Prostate gland (tissue), 2 donors: ENCODE data around the gene RAPGEF4.

ENCODE experiments used
- POLR2A ChIP-seq: fragments of 450-650 bp; IDR thresholded peaks from one replicate; pipeline ENCODE4 v1.6.1; 2016; ENCODE audit warnings: antibody characterized with exemption, mild to moderate bottlenecking
- POLR2AphosphoS5 ChIP-seq: sonication (generic); formaldehyde crosslinking; IDR thresholded peaks from one replicate; pipeline ENCODE4 v1.6.1; 2017; ENCODE audit warnings: antibody characterized with exemption
- TF ChIP-seq, protein P1 (sequence below), 4 experiments: fragments of 200-600 bp in 2 of 4; fragments of 450-650 bp in 2 of 4; sonication (generic) in 2 of 4; IDR thresholded peaks; 1 replicate in 3 of 4; 2 replicates in 1 of 4; pipeline ENCODE4 v1.5.1; 2016 to 2019; ENCODE audit warnings: antibody characterized with exemption in 4 of 4, mild to moderate bottlenecking in 2 of 4, moderate library complexity in 2 of 4

DNA sequence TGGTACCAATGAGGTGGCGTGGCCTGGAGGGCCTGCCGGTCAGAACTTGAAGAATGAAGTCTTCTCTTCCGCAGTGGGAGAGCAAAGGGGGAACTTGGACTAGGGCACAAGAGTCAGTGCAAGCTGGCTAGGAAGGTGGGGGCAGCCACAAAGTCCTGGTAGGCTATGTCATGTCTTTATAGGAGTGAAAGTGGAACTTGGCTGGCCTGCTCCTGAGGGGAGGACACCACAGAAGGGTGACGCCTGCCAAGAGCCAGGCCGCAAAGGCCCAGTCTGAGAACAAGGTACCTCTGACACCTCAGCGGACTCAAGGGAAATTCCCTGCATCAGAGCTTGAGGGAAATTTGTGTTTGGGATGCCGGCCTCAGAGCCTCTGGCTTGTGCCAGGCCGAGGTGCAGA lies 307.8 kb downstream of the RAPGEF4 start:
- TF ChIP-seq, protein P1, sequence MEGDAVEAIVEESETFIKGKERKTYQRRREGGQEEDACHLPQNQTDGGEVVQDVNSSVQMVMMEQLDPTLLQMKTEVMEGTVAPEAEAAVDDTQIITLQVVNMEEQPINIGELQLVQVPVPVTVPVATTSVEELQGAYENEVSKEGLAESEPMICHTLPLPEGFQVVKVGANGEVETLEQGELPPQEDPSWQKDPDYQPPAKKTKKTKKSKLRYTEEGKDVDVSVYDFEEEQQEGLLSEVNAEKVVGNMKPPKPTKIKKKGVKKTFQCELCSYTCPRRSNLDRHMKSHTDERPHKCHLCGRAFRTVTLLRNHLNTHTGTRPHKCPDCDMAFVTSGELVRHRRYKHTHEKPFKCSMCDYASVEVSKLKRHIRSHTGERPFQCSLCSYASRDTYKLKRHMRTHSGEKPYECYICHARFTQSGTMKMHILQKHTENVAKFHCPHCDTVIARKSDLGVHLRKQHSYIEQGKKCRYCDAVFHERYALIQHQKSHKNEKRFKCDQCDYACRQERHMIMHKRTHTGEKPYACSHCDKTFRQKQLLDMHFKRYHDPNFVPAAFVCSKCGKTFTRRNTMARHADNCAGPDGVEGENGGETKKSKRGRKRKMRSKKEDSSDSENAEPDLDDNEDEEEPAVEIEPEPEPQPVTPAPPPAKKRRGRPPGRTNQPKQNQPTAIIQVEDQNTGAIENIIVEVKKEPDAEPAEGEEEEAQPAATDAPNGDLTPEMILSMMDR (IDR thresholded peaks at IDR 0.05): no peak
- TF ChIP-seq POLR2A (no peak), POLR2AphosphoS5 (no peak)
